ENCODE data around the gene NAALADL2. TPM values are rescaled to one million over a fixed set of nuclear protein-coding genes. Genes with fewer than 3 reads are reported as not detected.

NAALADL2 gene
- total and polyA plus RNA-seq, 2 of the 8 experiments (the other 6 are each of a cell fraction or from before 2014, with no cell fraction given) = 0.12 to 0.22 TPM

GRCh38 chr3:175475765-175476164 lies 616.6 kb downstream of the NAALADL2 start (continued):
- TF ChIP-seq, protein P1, sequence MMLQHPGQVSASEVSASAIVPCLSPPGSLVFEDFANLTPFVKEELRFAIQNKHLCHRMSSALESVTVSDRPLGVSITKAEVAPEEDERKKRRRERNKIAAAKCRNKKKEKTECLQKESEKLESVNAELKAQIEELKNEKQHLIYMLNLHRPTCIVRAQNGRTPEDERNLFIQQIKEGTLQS (IDR thresholded peaks at IDR 0.05; ENCODE audit: insufficient read depth, low read depth, low read length) = no peak
- no peak for TF ChIP-seq CTCF (IDR thresholded peaks at IDR 0.05; ENCODE audit: control extremely low read depth in 1 of 3, insufficient read depth in 1 of 3, low read depth in 1 of 3, low read length in 3 of 3)
- TF ChIP-seq SRF (IDR thresholded peaks at IDR 0.05; ENCODE audit: low read depth, low read length) = no peak
- no peak for TF ChIP-seq HDAC6 (IDR thresholded peaks at IDR 0.05; ENCODE audit: low read depth, low read length)
